Neural progenitor cell (in vitro differentiated cells): ENCODE measurements around the gene CDH2. TPM values are rescaled to one million over a fixed set of nuclear protein-coding genes. Genes with fewer than 3 reads are reported as not detected.

Experiments
- DNase-seq: peaks from one replicate; pipeline ENCODE4 v3.0.0-alpha.2; 2016; ENCODE audit warnings: low spot score
- H2AFZ ChIP-seq: fragments of 200-600 bp; sonication (generic); replicated peaks from 2 replicates; pipeline ENCODE4 v1.6.1; 2016; ENCODE audit warnings: antibody characterized with exemption
- H3F3A ChIP-seq: fragments of 200-600 bp; sonication (generic); 2 replicates; pipeline ENCODE4 v1.6.1; 2016; ENCODE audit warnings: antibody characterized with exemption, low read depth
- H3K27ac ChIP-seq: fragments of 200-600 bp; sonication (generic); 2 replicates; pipeline ENCODE4 v1.5.1; 2016; ENCODE audit warnings: mild to moderate bottlenecking
- H3K27me3 ChIP-seq: fragments of 200-600 bp; sonication (generic); 2 replicates; pipeline ENCODE4 v1.6.1; 2016; ENCODE audit warnings: mild to moderate bottlenecking, moderate library complexity
- H3K36me3 ChIP-seq: fragments of 200-600 bp; sonication (generic); 2 replicates; pipeline ENCODE4 v1.5.1; 2016
- H3K4me1 ChIP-seq: fragments of 200-600 bp; sonication (generic); 2 replicates; pipeline ENCODE4 v1.6.1; 2016; ENCODE audit warnings: mixed run types
- H3K4me2 ChIP-seq: fragments of 200-600 bp; sonication (generic); 2 replicates; pipeline ENCODE4 v1.6.1; 2016
- H3K4me3 ChIP-seq: fragments of 200-600 bp; sonication (generic); 2 replicates; pipeline ENCODE4 v1.5.1; 2016
- H3K79me2 ChIP-seq: fragments of 200-600 bp; sonication (generic); 2 replicates; pipeline ENCODE4 v1.6.1; 2016; ENCODE audit warnings: low read depth
- H3K9ac ChIP-seq: fragments of 200-600 bp; sonication (generic); 2 replicates; pipeline ENCODE4 v1.6.1; 2016
- H3K9me3 ChIP-seq: fragments of 200-600 bp; sonication (generic); 2 replicates; pipeline ENCODE4 v1.5.1; 2016; ENCODE audit warnings: low read depth
- H4K20me1 ChIP-seq: fragments of 200-600 bp; sonication (generic); 2 replicates; pipeline ENCODE4 v1.6.1; 2016; ENCODE audit warnings: low read depth
- H3K27ac Mint-ChIP-seq: 3 replicates; pipeline ENCODE4 v1.8.0; 2021; ENCODE audit warnings: mixed read lengths
- H3K27me3 Mint-ChIP-seq: 2 replicates; pipeline ENCODE4 v1.8.0; 2022; ENCODE audit warnings: low read depth, mild to moderate bottlenecking, inconsistent platforms, moderate library complexity, mixed read lengths; ENCODE audit not compliant: insufficient read depth
- H3K36me3 Mint-ChIP-seq: 3 replicates; pipeline ENCODE4 v1.8.0; 2021; ENCODE audit warnings: mixed read lengths
- H3K4me1 Mint-ChIP-seq: 3 replicates; pipeline ENCODE4 v1.8.0; 2021; ENCODE audit warnings: mixed read lengths
- H3K4me3 Mint-ChIP-seq: 3 replicates; pipeline ENCODE4 v1.8.0; 2021; ENCODE audit warnings: mild to moderate bottlenecking, moderate library complexity, mixed read lengths
- H3K9me3 Mint-ChIP-seq: 3 replicates; pipeline ENCODE4 v1.8.0; 2020; ENCODE audit warnings: mixed read lengths
- CTCF ChIP-seq: fragments of 200-600 bp; sonication (generic); IDR thresholded peaks from 2 replicates; pipeline ENCODE4 v1.5.1; 2017; ENCODE audit warnings: antibody characterized with exemption, mild to moderate bottlenecking
- EZH2 ChIP-seq: fragments of 200-600 bp; sonication (generic); IDR thresholded peaks from 2 replicates; pipeline ENCODE4 v1.6.1; 2017; ENCODE audit warnings: antibody characterized with exemption, mild to moderate bottlenecking, moderate library complexity
- EZH2phosphoT487 ChIP-seq: fragments of 200-600 bp; sonication (generic); IDR thresholded peaks from 2 replicates; pipeline ENCODE4 v1.6.1; 2017; ENCODE audit warnings: antibody characterized with exemption
- total RNA-seq: library from RNA; depleted of rRNA; stranded (reverse); fragments of >200 nt; gene quantifications from 2 replicates; pipeline ENCODE4 v1.2.3, GENCODE V29; 2015; ENCODE audit warnings: low replicate concordance

CDH2 gene
- total RNA-seq, 1 donor from 2014 or later, result 459 TPM

GRCh38 chr18:28039691-28040090 lies 137.2 kb downstream of the CDH2 start:
- TF ChIP-seq EZH2phosphoT487, result no peak
- no peak for TF ChIP-seq EZH2
- no peak for TF ChIP-seq CTCF
- H3K4me2 ChIP-seq, result peak overlapping the region; percentile 67
- H3K4me1 ChIP-seq, result peaks cover 78% of the 10 kb centered on the region
- H4K20me1 ChIP-seq, result peaks cover 48% of the 10 kb centered on the region
- no peak for DNase-seq
- H3K27me3 ChIP-seq, result no peaks in the 10 kb centered on the region
- H3K27ac ChIP-seq, result peak overlapping the region; percentile 7
- H3K9ac ChIP-seq, result no peak overlapping the region
- Mint-ChIP-seq H3K4me3 (no peak overlapping the region), H3K9me3 (no peaks in the 10 kb centered on the region), H3K4me1 (peaks cover 97% of the 10 kb centered on the region), H3K27ac (peak overlapping the region; percentile 99), H3K36me3 (peaks cover 2% of the 10 kb centered on the region), H3K27me3 (peaks cover 5% of the 10 kb centered on the region)
- H3K4me3 ChIP-seq, result no peak overlapping the region
- peaks cover 42% of the 10 kb centered on the region for H3F3A ChIP-seq
- no peaks in the 10 kb centered on the region for H3K36me3 ChIP-seq
- H3K79me2 ChIP-seq, result peaks cover 94% of the 10 kb centered on the region
- no peaks in the 10 kb centered on the region for H3K9me3 ChIP-seq
- no peak overlapping the region for H2AFZ ChIP-seq

- Mint-ChIP-seq H3K9me3 (no peaks in the 10 kb centered on the region), H3K4me3 (peak overlapping the region; percentile 38), H3K27me3 (peaks cover 5% of the 10 kb centered on the region), H3K4me1 (peaks cover 98% of the 10 kb centered on the region), H3K27ac (peak overlapping the region; percentile 99), H3K36me3 (peaks cover 2% of the 10 kb centered on the region)
- peak overlapping the region; percentile 7 for H3K27ac ChIP-seq
- H4K20me1 ChIP-seq, result peaks cover 45% of the 10 kb centered on the region
- peaks cover 42% of the 10 kb centered on the region for H3F3A ChIP-seq
- H3K9ac ChIP-seq, result no peak overlapping the region
- TF ChIP-seq EZH2 (no peak), EZH2phosphoT487 (no peak), CTCF (no peak)
- no peak overlapping the region for H3K4me2 ChIP-seq
- H3K4me1 ChIP-seq, result peaks cover 79% of the 10 kb centered on the region
- DNase-seq, result no peak
- H3K79me2 ChIP-seq, result peaks cover 94% of the 10 kb centered on the region
- no peaks in the 10 kb centered on the region for H3K9me3 ChIP-seq
- H3K36me3 ChIP-seq, result no peaks in the 10 kb centered on the region
- no peak overlapping the region for H3K4me3 ChIP-seq
- H2AFZ ChIP-seq, result no peak overlapping the region
- no peaks in the 10 kb centered on the region for H3K27me3 ChIP-seq
These were observed 137.9 kb downstream of the CDH2 start for GRCh38 chr18:28039078-28039477.

- Histone ChIP-seq H3F3A (peaks cover 29% of the 10 kb centered on the region), H3K27me3 (no peaks in the 10 kb centered on the region), H3K4me3 (peak overlapping the region; percentile 36), H3K4me1 (peaks cover 86% of the 10 kb centered on the region), H3K79me2 (peaks cover 97% of the 10 kb centered on the region), H3K9ac (no peak overlapping the region), H3K4me2 (peak overlapping the region; percentile 75), H3K36me3 (no peaks in the 10 kb centered on the region), H4K20me1 (peaks cover 33% of the 10 kb centered on the region), H2AFZ (no peak overlapping the region), H3K27ac (peak overlapping the region; percentile 85), H3K9me3 (no peaks in the 10 kb centered on the region)
- TF ChIP-seq EZH2phosphoT487 (no peak), EZH2 (no peak), CTCF (no peak)
- peak overlapping the region; percentile 74 for H3K4me3 Mint-ChIP-seq
- H3K4me1 Mint-ChIP-seq, result peaks cover 95% of the 10 kb centered on the region
- DNase-seq, result peak; percentile 83
- peaks cover 19% of the 10 kb centered on the region for H3K36me3 Mint-ChIP-seq
- no peaks in the 10 kb centered on the region for H3K9me3 Mint-ChIP-seq
- peaks cover 3% of the 10 kb centered on the region for H3K27me3 Mint-ChIP-seq
- peak overlapping the region; percentile 99 for H3K27ac Mint-ChIP-seq
These were observed 140.4 kb downstream of the CDH2 start for GRCh38 chr18:28036488-28036887.
